Stimulated activated CD4-positive, alpha-beta T cell treated with anti-CD3 and anti-CD28 coated beads, Interleukin-2, amount 100 ng/mL, for 4 hours (primary cell): Measurements from ENCODE around the gene GRK1.
"Not testable (repeated sequence)": the region's sequence is repeated elsewhere in the genome, so short reads cannot be mapped to it uniquely, and the experiment has no call there.

Source experiments
- DNase-seq: peaks from one replicate; pipeline ENCODE4 v3.0.0-alpha.2; 2020; ENCODE audit warnings: low read depth

Gene GRK1

DNA sequence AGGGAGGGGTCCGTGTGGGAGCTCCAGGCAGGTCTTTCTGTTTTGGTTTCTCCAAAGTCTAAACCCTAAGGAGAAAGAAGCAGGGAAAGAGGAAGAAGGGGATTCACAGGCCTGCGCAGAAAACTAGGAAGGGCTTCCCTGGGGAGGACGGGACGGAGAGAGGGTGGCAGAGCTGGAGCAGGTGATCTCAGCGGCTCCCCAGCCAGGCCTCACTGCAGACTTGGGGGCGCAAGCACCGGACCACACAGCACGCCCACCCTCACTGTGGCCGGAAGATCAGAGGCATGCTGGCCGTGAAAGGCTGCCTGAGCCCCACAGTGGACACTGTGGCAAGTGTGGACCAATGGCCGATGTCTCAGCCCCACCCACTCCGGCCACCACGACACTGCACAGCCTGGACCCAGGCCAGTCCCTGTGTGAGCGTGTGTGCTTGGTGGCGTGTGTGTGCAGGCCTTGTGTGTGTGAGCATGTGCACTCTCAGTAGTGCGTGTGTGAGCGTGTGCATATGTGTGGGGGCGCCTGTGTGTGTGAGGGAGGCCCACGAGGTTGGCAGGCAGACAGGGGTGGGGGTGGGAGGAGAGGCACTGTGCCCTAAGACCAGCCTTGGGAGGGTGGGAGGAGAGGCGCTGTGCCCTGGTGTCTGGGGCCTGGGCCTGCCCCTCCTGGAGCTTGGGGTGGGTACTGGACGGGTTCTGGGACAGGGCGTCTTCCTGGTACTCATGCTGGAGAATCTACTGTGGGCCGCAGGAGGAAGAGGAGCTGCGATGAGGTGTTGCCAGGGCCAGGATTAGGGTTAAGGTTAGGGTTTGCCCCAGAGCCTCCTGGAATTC is 76.6 kb downstream of the GRK1 start:
- no peak for DNase-seq

DNA sequence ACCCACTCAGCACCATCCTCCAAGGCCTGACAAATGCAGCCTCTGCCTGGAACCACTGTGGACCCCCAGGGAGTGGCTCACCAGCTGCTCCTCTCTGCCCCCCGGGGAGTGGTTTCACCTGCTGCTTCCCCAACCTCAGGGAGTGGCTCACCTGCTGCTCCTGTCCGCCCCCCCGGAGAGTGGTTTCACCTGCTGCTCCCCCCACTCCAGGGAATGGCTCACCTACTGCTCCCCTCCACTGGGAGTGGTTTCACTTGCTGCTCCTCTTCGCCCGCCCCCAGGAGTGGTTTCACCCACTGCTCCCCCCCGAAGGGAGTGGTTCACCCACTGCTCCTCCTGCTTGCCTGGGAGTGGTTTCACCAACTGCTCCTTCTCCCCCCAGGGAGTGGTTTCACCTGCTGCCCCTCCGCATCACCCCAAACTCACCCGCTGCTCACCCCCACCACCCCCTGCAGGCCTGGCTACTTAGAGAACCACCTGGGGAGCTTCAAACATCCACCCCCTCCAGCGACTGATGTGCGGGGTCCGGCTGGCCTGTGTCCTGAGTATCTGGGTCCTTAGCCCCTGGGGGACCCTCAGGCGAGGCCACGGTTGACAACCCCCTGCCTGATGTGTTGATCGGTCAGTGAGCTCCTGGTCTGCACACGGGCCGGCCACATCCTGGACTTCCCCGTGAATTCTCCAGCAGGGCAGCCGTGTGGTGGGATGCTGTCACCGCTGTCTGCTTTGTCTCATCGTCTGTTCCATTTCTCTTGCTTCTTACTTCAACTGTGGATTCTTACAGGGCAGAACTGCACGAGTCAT is 77.4 kb downstream of the GRK1 start:
- DNase-seq = no peak

GRCh38 chr13:113745059-113745458 is 78.0 kb downstream of the GRK1 start:
- DNase-seq = no peak

- DNase-seq = not testable (repeated sequence)
Measured at GRCh38 chr13:113745500-113746142, 78.6 kb downstream of the GRK1 start.

DNA sequence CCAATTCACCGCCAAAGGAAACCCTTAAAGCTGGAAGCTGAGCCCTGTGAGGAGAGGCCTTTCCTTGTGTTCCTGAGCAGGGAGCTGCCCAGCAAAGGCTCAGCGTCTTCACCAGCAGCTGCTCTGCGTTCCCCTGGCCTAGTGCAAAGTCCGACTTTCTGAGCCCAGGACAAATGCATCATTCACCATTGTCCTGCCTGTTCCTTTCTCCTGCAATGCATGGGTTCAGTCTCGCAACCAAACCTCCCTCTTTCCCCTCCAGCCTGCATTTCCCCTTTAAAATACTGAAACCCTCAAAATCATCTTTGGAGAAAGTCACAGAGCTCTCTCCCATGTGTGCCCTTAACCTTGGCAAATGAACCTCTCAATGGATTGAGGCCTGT is 79.1 kb downstream of the GRK1 start:
- DNase-seq = no peak

DNA sequence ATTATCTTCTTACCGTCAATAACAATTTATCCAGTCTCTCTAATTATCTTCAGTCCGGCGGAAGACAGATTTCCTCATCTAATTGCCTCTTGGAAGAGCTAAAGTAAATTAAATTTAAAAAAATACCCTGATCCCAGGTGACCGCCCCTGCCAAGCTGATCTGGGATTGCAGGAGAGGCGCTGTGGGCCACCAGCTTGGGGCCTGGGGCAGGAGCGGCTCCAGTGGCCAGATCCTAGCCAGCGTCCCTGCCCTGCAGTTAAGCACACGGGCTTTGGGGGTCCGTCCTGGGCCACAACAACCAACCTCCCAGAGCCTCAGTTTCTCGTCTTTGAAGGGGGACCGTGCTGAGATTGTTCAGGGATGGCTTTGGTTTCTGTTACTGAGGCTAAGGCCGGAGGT is 79.7 kb downstream of the GRK1 start:
- DNase-seq = no peak

GRCh38 chr13:113747291-113747833 is 80.3 kb downstream of the GRK1 start:
- no peak for DNase-seq

- no peak for DNase-seq
Measured at GRCh38 chr13:113748101-113748861, 81.3 kb downstream of the GRK1 start.

- no peak for DNase-seq
Measured at GRCh38 chr13:113748862-113749451, 81.9 kb downstream of the GRK1 start.

DNA sequence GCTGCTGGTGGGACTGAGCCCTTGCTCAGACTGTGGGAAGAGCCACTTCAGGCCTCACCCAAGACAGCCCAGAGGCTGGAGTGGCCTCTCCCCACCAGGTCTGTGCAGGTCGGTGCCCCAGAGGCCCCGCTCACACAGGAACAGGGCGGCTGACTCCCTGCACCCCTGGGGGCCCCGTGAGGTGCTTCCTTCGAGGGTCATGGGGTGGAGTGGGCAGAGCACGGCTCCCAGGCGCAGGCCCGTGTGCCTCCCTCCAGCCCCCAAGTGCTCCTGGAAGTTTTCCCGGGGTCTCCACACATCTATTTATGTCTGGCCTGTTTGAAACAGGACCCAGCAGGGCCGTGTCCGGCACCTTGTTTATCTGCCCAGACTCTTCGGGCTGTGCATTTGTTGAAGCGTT is 82.5 kb downstream of the GRK1 start:
- no peak for DNase-seq

- no peak for DNase-seq
Measured at GRCh38 chr13:113749967-113750366, 82.9 kb downstream of the GRK1 start.

DNA sequence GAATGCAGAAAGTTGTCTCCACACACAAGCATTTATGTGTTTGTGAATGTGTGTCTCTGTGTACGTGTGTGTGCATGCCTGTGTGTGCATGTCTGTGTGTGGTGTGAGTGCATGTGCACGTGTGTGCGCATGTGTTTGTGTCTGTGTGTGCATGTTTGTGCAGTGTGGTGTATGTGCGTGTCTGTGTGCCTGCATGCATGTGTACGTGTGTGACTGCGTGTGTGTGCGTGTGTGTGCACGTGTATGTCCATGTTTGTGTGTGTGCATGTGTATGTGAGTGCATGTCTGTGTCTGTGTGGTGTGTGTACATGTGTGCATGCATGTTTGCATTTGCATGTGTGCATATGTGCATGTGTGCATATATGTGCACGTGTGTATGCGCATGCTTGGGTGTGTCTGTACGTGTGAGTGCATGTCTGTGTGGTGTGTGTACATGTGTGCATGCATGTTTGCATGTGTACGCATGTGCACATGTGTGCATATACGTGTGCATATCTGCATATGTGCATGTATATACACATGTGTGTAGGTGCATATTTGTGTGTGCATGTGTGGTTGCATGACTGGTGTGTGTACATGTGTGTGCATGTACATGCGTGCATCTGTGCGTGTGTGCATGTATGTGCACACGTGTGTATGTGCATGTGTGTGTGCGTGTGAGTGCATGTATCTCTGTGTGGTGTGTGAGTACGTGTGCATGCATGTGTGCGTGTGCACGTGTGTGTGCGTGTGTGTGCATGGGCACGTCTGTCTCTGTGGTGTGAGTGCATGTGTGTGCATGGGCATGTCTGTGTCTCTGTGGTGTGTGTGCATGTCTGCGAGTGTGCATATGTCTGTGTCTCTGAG is 83.8 kb downstream of the GRK1 start:
- no peak for DNase-seq

- DNase-seq = no peak
Measured at GRCh38 chr13:113751491-113751890, 84.5 kb downstream of the GRK1 start.

- DNase-seq = not testable (repeated sequence)
Measured at GRCh38 chr13:113752211-113752986, 85.4 kb downstream of the GRK1 start.

DNA sequence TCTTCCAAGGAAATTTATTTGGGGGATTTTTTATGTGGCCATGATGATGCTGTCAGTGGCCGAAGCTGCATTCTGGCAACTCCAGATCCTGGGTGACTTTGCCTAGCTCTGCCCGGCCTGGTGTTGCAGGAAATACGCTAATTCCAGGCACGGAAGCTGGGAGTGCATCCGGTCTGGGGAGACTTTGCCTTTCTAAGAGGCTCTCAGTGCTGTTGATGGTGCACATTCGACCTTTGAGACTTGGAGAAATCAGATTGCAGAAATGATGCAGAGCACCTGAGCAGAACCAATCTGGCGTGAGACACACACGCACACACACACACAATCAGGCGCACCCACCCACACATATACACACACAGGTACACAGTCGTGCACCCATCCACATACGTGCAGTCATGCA is 86.2 kb downstream of the GRK1 start:
- no peak for DNase-seq

DNA sequence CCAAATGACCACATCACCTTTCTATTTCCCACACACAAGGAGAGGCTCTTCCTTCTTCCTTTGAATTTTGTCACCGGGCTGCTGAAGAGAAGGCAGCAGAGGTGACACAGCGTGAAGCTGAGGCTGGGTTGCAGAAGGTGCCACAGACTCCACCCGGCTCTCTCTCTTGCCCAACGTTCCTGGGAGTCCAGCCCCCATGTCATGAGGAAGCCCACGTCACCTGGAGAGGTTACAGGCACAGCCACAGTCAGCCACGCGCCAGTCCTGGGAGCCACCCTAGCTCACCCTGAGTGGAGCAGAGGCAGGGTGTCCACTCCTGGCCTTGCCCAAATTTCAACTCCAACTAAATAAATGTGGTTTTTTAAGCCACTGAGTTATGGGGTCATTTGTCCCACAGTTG is 87.2 kb downstream of the GRK1 start:
- no peak for DNase-seq

GRCh38 chr13:113754691-113755090 is 87.7 kb downstream of the GRK1 start:
- DNase-seq = no peak

DNA sequence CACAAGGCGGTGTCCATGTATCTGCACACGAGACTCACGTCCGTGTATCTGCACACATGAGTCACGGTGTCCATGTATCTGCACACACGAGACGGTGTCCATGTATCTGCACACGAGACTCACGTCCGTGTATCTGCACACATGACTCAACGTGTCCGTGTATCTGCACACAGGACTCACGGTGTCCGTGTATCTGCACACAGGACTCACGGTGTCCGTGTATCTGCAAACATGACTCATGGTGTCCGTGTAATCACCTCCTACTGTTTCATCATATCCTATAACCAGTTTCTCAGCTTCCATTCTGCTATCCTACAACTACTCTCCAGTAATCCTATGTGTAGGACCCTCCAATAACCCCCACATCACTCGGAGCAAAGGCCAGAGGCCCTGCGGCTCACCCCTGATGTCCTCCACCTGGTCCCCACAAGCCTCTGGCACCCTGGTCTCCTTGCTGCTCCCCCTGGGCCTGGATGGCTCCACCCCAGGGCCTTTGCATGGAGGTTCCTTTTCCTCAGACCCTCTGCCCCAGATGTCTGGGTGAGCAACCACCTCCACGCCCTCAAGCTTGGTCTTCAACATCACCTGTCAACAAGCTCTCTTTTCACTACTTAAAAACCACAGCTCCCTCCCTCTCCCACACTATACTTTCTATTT is 89.5 kb downstream of the GRK1 start:
- DNase-seq = no peak
